Stimulated activated CD4-positive, alpha-beta T cell treated with anti-CD3 and anti-CD28 coated beads, TNF-alpha, amount 100 ng/mL, for 1 hour (primary cell): ENCODE results near the gene KLK1.

Source experiments
- DNase-seq, 3 donors: peaks; one replicate each; pipeline ENCODE4 v3.0.0-alpha.2; 2020; ENCODE audit warnings: low read depth in 3 of 3, low spot score in 1 of 3

Gene KLK1

DNA sequence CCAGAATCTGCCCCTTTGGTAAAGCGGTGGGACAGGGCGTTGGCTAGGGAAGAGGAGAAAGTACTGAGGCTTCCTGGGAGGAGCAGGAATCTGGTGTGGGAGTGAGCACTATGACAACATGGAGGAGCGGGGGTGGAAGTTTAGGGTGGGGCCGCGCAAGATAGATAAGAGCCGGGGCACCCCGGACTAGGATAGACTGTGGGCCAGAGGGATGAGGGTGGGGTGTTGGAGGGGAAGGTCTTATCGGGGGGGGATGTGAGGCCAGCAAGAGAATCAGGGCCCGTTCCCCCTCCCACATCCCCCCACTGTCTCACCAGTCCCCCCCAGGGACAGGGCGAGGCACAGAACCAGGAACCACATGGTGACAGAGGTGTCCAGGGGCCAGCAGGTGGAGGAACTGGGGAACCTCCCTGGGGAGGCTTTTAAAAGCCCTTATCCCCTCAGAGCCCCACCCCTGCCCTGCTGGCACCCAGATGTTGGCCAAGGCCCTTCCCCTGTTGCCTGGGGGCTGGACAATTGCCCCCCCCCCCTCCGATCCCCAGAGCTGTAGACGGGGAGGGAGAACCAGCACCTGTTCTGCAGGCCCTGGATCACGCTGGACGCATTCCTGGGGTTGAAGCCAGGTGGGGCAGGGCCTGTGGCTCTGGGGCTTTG is at the start of gene KLK1:
TSS of gene KLK1 (minus strand) at position 399 of the 654 bp plus-strand sequence. CDS start at position 360, 39 bp downstream.
- DNase-seq = no peak

DNA sequence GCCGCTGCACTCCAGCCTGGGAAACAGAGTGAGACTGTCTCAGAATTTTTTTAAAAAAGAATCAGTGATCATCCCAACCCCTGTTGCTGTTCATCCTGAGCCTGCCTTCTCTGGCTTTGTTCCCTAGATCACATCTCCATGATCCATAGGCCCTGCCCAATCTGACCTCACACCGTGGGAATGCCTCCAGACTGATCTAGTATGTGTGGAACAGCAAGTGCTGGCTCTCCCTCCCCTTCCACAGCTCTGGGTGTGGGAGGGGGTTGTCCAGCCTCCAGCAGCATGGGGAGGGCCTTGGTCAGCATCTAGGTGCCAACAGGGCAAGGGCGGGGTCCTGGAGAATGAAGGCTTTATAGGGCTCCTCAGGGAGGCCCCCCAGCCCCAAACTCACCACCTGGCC is 49.5 kb upstream of the KLK1 start, which contains the start of gene KLK2:
TSS of gene KLK2 (plus strand) at position 384 of the 400 bp plus-strand sequence. CDS start 35 bp downstream, outside the sequence.
- no peak for DNase-seq

DNA sequence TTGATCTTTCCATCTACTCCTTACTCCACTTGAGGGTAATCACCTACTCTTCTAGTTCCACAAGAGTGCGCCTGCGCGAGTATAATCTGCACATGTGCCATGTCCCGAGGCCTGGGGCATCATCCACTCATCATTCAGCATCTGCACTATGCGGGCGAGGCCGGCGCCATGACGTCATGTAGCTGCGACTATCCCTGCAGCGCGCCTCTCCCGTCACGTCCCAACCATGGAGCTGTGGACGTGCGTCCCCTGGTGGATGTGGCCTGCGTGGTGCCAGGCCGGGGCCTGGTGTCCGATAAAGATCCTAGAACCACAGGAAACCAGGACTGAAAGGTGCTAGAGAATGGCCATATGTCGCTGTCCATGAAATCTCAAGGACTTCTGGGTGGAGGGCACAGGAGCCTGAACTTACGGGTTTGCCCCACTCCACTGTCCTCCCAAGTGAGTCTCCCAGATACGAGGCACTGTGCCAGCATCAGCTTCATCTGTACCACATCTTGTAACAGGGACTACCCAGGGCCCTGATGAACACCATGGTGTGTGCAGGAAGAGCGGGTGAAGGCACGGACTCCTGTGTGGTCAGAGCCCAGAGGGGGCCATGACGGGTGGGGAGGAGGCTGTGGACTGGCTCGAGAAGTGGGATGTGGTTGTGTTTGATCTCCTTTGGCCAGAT is 47.0 kb upstream of the KLK1 start:
- no peak for DNase-seq

DNA sequence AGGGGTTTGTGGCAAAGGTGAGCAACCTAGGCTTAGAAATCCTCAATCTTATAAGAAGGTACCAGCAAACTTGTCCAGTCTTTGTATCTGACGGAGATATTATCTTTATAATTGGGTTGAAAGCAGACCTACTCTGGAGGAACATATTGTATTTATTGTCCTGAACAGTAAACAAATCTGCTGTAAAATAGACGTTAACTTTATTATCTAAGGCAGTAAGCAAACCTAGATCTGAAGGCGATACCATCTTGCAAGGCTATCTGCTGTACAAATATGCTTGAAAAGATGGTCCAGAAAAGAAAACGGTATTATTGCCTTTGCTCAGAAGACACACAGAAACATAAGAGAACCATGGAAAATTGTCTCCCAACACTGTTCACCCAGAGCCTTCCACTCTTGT is 45.9 kb upstream of the KLK1 start:
- no peak for DNase-seq

DNA sequence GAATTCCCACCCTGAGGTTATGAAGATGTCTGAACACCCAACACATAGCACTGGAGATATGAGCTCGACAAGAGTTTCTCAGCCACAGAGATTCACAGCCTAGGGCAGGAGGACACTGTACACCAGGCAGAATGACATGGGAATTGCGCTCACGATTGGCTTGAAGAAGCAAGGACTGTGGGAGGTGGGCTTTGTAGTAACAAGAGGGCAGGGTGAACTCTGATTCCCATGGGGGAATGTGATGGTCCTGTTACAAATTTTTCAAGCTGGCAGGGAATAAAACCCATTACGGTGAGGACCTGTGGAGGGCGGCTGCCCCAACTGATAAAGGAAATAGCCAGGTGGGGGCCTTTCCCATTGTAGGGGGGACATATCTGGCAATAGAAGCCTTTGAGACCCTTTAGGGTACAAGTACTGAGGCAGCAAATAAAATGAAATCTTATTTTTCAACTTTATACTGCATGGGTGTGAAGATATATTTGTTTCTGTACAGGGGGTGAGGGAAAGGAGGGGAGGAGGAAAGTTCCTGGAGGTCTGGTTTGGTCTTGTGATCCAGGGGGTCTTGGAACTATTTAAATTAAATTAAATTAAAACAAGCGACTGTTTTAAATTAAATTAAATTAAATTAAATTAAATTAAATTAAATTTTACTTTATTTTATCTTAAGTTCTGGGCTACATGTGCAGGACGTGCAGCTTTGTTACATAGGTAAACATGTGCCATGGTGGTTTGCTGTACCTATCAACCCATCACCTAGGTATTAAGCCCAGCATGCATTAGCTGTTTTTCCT is 38.1 kb upstream of the KLK1 start:
- DNase-seq = no peak

DNA sequence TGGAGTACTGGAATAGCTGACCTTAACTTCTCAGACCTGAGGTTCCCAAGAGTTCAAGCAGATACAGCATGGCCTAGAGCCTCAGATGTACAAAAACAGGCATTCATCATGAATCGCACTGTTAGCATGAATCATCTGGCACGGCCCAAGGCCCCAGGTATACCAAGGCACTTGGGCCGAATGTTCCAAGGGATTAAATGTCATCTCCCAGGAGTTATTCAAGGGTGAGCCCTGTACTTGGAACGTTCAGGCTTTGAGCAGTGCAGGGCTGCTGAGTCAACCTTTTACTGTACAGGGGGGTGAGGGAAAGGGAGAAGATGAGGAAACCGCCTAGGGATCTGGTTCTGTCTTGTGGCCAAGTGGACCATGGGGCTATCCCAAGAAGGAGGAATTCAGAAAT is 37.4 kb upstream of the KLK1 start:
- no peak for DNase-seq

DNA sequence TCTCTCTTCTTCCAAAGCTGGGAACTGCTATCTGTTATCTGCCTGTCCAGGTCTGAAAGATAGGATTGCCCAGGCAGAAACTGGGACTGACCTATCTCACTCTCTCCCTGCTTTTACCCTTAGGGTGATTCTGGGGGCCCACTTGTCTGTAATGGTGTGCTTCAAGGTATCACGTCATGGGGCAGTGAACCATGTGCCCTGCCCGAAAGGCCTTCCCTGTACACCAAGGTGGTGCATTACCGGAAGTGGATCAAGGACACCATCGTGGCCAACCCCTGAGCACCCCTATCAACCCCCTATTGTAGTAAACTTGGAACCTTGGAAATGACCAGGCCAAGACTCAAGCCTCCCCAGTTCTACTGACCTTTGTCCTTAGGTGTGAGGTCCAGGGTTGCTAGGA is 36.3 kb upstream of the KLK1 start:
- DNase-seq = no peak

DNA sequence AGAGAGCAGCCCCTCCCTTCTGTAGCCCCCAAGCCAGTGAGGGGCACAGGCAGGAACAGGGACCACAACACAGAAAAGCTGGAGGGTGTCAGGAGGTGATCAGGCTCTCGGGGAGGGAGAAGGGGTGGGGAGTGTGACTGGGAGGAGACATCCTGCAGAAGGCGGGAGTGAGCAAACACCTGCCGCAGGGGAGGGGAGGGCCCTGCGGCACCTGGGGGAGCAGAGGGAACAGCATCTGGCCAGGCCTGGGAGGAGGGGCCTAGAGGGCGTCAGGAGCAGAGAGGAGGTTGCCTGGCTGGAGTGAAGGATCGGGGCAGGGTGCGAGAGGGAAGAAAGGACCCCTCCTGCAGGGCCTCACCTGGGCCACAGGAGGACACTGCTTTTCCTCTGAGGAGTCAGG is 35.3 kb upstream of the KLK1 start:
- DNase-seq = no peak

DNA sequence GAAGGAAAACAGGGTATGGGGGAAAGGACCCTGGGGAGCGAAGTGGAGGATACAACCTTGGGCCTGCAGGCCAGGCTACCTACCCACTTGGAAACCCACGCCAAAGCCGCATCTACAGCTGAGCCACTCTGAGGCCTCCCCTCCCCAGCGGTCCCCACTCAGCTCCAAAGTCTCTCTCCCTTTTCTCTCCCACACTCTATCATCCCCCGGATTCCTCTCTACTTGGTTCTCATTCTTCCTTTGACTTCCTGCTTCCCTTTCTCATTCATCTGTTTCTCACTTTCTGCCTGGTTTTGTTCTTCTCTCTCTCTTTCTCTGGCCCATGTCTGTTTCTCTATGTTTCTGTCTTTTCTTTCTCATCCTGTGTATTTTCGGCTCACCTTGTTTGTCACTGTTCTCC is 33.8 kb upstream of the KLK1 start:
- no peak for DNase-seq

DNA sequence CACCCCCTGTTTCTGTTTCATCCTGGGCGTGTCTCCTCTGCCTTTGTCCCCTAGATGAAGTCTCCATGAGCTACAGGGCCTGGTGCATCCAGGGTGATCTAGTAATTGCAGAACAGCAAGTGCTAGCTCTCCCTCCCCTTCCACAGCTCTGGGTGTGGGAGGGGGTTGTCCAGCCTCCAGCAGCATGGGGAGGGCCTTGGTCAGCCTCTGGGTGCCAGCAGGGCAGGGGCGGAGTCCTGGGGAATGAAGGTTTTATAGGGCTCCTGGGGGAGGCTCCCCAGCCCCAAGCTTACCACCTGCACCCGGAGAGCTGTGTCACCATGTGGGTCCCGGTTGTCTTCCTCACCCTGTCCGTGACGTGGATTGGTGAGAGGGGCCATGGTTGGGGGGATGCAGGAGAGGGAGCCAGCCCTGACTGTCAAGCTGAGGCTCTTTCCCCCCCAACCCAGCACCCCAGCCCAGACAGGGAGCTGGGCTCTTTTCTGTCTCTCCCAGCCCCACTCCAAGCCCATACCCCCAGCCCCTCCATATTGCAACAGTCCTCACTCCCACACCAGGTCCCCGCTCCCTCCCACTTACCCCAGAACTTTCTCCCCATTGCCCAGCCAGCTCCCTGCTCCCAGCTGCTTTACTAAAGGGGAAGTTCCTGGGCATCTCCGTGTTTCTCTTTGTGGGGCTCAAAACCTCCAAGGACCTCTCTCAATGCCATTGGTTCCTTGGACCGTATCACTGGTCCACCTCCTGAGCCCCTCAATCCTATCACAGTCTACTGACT is 31.2 kb upstream of the KLK1 start, which contains the start of gene KLK3:
TSS of gene KLK3 (plus strand) at position 280 of the 775 bp plus-strand sequence. CDS start at position 321, 41 bp downstream.
- DNase-seq = no peak

DNA sequence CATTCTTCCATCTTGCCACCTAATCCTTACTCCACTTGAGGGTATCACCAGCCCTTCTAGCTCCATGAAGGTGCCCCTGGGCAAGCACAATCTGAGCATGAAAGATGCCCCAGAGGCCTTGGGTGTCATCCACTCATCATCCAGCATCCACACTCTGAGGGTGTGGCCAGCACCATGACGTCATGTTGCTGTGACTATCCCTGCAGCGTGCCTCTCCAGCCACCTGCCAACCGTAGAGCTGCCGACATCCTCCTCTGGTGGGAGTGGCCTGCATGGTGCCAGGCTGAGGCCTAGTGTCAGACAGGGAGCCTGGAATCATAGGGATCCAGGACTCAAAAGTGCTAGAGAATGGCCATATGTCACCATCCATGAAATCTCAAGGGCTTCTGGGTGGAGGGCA is 28.0 kb upstream of the KLK1 start:
- no peak for DNase-seq

DNA sequence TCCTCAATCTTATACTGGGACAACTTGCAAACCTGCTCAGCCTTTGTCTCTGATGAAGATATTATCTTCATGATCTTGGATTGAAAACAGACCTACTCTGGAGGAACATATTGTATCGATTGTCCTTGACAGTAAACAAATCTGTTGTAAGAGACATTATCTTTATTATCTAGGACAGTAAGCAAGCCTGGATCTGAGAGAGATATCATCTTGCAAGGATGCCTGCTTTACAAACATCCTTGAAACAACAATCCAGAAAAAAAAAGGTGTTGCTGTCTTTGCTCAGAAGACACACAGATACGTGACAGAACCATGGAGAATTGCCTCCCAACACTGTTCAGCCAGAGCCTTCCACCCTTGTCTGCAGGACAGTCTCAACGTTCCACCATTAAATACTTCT is 27.2 kb upstream of the KLK1 start:
- DNase-seq = no peak

DNA sequence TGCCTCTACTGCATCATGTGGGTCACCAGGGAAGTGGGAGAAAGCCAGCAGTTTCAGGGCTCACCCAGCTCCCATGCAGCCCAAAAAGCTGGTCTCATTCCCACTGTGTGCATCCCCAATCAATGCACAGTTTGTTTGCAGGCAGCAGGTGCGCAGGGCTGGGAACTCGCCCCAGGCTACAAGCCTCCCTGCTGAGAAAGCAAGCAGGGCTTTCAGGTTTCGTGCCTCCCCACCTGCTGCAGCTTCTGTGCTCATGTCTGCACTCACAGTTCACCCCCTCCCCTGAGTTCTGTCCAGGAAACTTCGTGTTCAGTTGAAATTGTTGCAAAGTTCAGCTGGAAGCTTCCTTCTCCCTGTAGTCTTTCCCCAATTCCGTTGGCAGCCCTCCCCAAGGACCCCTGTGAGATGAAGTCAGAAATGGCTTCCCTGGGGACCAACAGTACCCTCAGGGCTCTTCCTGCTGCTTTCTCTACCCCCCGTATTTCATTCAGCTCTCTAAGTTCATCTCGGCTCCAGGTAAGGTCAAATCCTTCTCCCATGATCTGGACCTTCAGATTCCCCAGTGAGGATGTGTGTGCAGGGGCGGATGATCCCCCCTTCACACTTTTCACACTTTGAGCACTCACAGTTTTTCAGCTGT is 20.8 kb upstream of the KLK1 start:
- DNase-seq = no peak

DNA sequence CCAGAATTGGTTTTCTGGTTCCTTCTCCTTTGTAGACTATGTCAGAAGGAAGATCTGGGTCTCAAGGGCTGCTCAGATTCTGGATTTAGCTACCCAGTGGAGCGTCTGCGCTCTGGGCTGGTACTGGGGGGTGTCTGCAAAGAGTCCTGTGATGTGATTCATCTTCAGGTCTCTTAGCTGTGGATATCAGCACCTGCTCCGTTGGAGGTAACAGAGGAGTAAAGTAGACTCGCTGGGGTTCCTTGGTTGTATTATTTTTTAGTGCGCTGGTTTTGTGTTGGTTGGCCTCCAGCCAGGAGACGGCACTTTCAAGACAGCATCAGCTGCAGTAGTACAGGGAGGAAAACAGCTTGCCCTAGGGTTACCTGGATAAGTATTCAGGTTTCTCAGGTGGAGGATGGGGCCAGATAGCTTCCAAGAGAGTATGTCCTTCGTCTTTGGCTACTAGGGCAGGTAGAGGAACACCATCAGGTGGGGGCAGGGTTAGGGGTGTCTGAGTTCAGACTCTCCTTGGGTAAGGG is 20.2 kb upstream of the KLK1 start:
- DNase-seq = no peak

DNA sequence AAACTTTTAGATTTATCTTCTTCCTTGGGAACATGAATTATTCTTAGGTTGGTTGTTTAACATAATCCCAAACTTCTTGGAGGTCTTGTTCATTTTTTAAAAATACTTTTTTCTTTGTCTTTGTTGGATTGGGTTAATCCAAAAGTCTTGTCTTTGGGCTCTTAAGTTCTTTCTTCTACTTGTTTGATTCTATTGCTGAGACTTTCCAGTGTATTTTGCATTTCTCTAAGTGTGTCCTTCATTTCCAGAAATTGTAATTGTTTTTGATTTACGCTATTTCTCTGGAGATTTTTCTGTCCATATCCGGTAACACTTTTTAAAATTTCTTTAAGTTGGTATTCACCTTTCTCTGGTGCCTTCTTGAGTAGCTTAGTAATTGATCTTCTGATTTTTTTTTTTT is 19.6 kb upstream of the KLK1 start:
- DNase-seq = no peak

DNA sequence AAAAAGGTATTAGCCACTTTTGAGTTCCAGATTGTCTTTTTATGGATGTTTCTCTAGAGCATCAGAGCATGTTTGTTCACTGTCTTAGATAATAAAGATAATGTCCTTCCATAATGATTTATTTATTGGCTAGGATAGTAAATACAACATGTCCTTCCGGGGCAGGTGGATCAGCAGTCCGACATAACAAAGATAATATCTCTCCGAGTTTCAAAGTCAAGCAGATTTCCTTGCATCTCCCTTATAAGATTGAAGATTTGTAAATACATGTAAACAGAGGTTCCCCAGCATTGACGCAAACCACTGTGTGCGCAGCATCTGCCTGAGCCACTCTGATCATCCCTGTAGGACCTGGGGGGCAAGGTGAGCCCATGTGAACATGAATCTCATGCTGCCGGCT is 18.5 kb upstream of the KLK1 start:
- DNase-seq = no peak

DNA sequence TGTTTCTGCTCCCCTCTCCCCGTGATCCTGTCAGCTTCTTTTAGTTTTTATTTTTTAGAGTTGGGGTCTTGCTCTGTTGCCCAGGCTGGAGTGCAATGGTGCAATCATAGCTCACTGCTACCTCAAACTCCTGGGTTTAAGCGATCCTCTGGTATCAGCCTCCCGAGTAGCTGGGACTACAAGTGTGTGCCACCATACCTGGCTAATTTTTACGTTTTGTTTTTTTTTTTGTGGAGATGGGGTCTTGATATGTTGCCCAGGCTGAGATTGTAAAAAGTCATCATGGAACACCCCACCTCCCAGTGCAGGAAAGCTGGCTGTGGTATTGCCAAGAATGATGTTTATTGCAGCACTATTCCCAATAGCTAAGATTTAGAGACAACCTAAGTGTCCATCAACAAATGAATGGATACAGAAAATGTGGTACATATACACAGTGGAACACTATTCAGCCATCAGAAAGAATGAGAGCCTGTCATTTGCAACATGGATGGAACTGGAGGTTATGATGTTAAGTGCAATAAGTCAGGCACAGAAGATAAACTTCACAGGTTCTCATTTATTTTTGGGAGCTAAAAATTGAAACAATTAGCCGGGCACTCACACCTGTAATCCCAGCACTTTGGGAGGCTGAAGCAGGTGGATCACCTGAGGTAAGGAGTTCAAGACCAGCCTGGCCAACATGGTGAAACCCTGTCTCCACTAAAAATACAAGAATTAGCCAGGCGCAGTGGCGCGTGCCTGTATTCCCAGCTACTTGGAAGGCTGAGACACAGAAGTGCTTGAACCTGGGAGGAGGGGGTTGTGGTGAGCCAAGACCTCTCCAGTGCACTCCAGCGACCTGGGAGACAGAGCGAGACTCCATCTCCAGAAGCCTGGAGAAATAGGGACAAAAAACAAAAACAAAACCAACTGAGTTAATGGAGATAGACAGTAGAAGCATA is 16.4 kb upstream of the KLK1 start:
- DNase-seq = no peak

DNA sequence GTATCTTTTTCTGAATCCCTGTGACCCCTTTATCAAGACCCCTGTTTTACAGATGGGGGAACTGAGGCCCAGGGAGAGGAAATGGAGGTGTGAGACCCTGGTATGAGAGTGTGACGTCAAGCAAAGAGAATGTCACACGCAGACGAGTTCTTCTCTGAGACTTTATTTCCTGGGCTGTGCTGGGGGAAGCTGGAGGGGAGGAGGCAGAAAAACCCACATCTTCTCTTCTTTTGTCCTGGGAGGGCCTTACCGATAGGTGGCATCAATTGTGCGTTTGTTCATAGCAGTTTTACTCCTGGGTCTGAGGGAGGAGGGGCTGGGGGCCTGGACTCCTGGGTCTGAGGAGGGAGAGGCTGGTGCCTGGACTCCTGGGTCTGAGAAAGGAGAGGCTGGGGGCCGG is 14.7 kb upstream of the KLK1 start:
- DNase-seq = no peak

DNA sequence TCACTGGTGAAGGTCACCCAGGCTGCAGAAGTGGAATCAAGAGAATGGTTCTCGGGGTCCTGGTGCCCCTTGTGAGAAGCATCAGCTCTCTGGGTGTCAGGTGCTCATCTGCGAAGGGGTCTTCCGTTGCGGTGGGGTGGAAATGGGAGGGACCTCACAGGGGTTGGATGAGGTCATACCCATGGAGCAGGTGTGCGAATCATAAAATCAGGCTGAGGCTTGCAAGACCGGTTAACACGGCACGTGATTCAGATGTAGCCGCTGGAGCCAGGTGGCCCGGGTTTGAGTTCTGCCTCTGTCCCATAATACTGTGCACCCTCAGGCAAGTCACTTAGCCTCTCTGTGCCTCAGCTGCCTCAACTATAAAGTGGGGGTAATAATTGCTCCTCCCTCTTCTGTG is 13.7 kb upstream of the KLK1 start:
- no peak for DNase-seq
